HEK293T (cell line): ENCODE data around the gene SERHL2.

Source experiments
- CTBP1 ChIP-seq: fragments of 450-650 bp; IDR thresholded peaks from 2 replicates; pipeline ENCODE4 v1.6.1; 2016; ENCODE audit warnings: borderline replicate concordance
- SP1 ChIP-seq: fragments of 450-650 bp; IDR thresholded peaks from 2 replicates; pipeline ENCODE4 v1.6.1; 2017

DNA sequence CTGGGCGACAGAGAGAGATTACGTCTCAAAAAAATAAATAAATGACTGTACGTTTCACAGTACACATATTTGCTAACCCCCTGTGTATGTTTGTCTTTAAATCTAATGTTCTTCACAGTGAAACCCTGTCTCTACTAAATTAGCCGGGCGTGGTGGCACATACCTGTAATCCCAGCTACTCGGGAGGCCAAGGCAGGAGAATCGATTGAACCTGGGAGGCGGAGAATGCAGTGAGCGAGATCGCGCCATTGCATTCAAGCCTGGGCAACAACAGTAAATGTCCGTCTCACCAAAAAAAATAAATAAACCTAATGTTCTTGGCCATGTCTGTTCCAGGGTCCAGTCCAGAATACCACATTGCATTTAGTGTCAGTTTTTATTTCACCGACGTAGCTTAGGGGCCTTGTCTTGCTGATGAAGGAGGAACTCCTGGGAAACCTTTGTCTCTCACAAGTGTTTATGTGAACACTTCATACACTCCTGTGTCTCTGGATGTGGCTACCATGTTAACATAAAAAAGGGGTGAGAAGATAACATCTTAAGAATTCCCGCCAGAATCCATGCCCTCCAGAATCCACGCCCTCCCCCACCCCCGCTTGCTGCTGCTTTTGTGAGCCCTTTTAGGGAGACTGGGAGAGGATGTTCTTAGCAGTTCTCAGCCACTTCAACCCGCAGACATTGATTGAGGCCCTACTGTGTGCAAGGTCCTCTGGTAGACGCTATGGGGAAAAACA, 5.0 kb upstream of the SERHL2 start:
- TF ChIP-seq CTBP1 (no peak), SP1 (no peak)
